G401.6 (cell line): Measurements from ENCODE around the gene DENND1A.
"Not testable (repeated sequence)": the region's sequence is repeated elsewhere in the genome, so short reads cannot be mapped to it uniquely, and the experiment has no call there.

ENCODE experiments used
- FAIRE-seq: peaks from 2 replicates; lab custom pipeline; 2012; peaks lifted over from hg19 to GRCh38; lab: Jason Lieb, UNC

The DENND1A gene

DNA sequence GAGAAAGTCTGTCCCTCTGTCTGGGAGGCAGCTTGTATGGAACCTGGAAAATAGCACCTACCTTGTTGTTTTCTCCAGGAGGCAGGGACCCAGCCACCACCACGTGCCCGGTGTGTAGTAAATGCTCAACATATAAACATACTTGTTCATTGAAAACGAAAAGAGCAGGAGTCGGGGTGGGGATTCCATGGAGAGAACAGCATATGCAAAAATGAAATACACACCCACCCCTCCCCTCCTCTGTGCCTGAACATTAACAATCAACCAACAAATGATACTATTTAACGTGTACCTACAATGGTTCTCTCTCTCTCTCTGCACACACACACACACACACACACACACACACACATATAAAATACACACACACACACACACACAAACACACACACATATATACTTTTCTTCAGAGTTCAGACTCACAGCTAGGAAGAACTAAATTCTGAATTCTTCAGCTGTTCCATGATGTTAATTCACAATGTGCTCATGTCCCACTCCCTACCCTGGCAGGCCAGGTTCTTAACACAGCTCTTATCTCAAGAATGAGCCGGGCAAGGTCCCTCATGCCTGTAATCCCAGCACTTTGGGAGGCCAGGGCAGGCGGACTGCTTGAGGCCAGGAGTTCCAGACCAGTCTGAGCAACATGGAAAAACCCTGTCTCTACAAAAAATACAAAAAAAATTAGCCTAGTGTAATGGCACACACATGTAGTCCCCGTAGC is 16.3 kb upstream of the DENND1A start:
- FAIRE-seq: no peak

DNA sequence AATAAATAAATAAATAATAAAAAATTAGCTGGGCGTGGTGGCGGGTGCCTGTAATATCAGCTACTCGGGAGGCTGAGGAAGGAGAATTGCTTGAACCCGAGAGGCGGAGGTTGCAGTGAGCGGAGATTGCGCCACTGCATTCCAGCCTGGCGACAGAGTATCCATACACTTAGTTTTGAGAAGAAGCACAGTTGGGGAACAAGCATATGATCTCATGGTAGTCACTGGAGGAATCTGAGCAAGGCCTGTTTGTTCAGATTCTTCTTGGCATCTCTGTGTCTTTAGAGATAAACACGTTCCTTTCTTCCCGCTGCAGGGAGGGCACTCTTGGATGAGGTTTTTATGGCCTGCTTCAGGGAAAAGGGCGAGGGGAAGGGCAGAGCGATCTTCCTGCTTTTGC is 15.6 kb upstream of the DENND1A start:
- FAIRE-seq: no peak

DNA sequence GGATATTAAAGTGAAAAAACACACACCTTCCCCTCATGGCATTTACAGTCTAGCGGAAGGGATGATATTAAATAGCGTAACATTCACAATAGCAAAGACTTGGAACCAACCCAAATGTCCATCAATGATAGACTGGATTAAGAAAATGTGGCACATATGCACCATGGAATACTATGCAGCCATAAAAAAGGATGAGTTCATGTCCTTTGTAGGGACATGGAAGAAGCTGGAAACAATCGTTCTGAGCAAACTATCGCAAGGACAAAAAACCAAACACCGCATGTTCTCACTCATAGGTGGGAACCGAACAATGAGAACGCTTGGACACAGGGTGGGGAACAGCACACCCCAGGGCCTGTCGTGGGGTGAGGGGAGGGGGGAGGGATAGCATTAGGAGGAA is 14.5 kb upstream of the DENND1A start:
- FAIRE-seq: not testable (repeated sequence)

DNA sequence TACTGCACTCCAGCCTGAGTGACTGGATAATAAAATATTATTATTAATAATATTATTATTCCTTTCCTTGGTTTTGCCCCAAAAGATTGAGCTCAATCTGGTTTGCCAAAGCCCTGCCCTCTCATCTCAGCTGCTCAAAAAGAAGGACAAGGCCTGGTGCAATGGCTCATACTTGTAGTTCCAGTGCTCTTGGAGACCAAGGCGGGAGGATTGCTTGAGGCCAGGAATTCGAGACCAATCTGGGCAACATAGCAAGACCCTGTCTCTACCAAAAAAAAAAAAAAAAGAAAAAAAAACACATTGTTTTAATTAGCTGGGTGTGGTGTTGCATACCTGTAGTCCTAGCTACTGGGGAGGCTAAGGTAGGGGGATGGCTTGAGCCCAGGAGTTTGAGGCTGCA is 13.7 kb upstream of the DENND1A start:
- no peak for FAIRE-seq

DNA sequence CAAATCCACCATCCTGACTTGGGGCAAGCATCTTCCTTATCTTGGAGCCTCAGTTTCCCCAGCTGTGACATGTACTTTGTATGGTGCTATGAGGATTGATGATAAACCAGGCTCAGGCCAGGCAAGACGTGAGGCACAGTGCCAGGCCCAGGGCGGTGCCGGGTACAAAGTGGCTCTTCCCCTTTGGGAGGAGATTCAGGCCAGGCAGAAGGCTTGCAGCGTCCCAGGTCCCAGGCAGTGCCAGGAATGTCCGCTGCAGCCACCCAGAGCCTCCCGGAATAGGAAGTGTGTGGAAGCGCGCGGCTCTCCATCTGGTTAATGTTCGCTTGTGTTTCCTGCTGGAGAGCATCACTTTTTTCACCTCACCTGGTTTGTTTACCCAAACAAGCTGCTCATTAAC is 12.6 kb upstream of the DENND1A start:
- FAIRE-seq: no peak

DNA sequence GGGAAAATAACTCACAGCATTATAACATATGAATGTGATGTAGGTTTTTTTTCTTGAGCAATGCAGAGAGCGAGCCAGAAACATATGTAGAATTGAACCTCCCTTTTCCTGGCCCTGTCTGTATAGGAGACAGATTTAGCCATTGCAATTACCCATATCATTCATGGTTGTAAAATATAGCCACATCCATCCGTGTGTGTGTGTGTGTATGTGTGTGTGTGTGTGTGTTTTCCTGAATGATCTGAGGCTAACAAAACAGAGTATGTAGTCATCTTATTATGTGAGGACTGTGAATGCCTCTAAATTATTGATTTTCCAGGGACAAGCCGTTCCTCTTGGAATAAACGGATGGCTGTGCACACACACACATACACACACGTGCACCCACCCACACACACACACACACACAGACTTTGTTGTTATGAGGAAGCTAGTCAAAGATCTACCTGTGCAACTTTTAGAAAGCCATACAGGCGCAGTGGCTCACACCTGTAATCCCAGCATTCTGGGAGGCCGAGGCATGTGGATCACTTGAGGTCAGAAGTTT is 11.7 kb upstream of the DENND1A start:
- no peak for FAIRE-seq

DNA sequence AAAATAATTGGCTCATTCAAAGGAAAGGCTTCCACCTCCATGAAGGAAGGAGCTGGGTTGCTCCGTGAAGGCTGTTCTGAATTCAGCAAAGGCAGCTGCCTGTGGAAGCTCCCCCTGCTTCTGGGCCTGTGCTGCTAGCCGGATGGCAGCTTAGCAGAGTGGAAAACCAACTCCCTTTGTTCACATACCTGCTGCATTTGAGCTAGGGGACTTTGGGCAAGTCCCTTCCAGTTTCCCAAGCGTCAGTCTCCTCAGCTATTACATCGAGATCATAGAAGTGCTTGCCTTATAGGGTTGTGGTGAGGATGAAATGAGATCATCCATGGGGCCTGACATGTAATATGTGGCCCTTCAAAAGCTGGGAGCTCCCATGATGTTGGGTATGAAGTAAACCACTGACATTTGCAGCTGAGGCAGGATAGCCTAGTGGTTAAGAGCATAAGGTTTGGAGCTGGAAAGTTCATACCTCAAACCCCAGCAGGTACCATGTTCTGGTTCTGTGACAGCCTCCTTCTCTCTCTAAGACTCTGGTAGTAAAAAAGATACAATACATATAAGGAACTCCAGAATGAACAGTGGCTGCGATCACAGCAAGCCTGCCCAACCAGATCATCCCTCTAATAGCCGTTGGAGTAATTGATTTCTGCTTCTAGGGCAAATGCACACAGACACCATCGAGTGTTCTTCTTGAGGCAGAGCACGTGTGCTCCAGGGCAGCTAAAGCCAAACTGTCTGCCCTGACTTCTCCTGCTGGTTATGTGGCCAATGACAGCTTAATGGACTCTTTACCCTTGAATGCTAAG is 11.0 kb upstream of the DENND1A start:
- FAIRE-seq: no peak

DNA sequence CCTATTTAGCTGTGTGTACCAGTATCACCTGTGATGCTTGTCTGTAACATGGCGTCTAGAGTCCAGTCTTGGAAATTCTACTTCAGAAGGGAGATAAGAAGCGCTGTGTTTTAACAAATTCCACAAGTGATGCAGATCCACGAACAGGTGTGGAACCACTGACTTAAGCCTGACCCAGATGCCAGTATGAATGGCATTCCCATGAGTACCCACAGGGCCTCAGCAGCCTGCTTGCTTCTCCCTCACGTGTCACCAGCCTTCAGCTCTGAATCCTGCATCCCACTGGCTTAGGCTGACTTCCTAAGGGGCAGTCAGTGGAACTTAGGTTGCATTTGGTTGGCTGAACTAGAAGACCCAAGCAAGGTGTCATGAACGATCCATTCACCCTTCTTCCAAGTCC is 8.5 kb upstream of the DENND1A start:
- no peak for FAIRE-seq

DNA sequence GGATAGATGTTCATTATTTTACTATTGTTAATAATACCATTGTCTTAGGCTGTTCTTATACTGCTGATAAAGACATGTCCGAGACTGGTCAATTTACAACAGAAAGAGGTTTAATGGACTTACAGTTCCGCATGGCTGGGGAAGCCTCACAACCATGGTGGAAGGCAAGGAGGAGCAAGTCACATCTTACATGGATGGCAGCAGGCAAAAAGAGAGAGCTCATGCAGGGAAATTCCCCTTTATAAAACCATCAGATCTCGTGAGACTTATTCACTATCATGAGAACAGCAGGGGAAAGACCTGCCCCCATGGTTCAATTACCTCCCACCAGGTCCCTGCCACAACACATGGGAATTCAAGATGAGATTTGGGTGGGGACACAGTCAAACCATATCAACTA is 6.6 kb upstream of the DENND1A start:
- not testable (repeated sequence) for FAIRE-seq

DNA sequence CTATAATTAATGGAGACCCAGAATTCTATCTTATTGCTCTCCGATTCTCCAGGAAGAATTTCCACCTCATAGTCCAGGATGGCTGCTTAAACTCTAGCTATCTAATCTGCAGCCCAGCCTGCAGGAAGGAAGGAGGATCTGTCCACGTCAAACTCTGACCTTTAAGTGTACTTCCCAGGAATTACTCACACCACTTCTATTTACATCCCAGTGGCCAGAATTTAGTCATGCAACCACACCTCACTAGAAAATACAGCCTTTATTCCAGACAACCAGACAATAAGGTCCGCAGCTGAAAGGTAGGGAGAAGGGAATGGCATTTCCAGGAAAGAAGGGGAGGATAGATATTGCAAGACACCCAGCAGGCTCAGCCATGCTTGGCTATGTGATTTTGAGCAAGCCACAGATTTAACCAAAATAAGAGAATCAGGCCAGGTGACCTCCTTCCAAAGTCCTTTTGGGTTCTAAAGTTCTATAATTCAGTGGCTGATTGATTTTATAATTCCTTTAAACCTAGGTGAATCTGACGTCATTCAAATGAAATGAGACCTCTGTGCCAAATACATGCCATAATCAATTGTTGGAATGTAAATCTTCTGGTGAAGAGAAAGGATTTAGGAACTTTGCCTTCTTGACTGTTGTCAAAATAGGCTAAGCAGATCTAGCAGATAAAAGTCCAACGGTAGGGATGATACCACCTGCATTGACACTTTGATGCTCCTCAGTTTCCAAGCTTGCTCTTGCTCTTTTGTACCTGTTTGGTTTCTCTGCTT is 3.7 kb upstream of the DENND1A start:
- FAIRE-seq: no peak

DNA sequence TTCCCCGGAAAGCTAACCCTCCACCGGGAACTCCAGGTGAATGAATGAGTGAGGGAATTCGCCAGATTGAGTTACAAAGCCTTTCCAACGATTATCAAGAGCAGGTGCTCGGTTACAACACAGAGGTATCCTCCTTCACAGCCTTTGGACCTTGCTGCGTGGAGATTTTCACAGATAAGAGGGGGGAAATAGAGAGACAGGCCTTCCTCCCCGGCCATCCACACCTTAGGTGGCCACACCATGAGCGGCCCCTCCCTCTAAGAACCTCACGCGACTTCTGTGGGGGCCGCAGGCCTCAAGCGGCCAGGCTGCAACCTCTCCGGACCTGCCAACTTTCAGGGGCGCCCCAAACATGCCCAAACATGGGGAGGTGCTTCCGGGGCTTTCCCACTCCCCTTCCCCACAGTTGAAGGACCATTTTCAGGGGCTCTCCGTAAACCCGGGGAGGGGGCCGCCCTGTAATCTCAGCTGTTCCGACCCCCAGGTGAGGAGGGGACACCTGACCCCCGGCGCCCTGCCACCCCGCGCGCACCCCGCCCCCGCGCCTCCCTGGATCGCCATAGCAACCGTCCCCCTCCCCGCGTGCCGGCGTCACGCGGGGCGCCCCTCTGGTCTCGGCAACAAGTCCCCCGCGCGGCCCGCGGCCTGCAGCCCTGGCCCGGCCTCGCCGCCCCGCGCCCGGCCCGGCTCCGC is 603 bp downstream of the DENND1A start:
- FAIRE-seq: no peak

DNA sequence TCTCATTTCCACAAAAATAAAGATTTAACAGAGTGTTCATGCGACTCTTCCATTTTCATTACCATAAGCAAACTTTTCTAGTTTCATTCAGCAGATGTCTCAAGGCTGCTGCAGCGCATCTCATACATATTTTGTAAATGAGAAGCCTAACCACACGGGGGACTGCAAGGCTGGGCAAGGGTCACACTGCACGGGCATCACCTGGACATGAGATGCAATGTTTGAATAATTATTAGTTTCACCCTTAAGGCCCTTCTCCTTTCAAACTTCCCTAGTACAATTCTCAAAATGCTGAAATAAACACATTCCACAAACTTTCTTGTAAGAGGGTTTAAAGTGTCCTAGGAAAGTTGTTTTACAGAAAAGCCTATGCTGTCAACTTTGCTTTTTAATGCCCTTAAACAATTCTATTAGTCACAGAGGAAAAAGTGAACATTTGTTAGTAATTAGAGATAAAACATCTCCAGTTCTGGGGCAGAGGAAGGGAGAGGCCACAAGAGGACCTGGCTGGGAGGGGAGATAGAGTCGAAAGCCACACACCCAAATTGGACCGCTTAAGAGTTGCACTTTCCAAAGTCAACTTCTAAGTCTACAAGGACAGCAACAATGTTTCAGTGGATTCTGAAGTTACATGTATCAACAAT is 1.3 kb downstream of the DENND1A start:
- no peak for FAIRE-seq

DNA sequence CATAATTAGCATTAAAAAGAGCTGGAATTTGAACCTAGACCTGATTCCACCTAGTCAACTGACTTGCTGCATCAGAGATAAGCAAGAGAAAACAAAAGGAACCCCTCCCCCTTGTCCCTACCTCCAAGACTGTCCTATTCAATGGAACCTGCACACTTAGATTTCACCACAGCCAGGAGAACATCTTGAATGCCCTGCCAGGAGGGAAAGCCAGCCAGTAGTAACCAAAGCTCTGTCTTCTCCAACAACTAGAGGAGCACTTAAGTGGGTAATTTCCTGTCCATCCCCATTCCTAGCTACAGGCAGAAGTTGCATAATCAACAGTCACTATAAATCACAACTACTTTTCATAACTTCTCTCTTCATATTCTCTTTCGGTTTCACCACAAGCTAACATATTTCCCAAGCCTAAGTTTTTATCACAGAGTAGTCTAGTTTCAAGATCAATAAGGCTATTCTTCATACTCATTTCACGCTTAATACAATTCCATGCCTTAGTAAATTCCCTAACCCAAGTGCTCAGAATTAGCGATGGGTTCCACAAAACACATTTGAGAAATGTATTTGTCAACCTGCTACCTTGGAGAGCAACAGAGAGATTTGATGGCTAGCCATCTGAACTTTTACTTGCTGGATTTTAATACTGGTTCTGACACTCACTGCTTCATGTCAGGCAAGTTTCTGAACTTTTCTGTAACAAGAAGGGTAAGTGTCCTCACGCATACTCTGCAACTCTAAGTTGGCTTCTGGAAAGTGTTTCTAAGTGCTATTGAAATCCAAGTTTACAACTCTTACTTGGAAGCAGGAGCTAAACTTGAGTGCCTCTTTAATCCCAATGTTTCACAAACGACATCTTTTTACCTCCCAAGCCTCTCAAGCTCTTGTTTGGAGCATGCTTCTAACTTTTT is 2.0 kb downstream of the DENND1A start:
- no peak for FAIRE-seq

DNA sequence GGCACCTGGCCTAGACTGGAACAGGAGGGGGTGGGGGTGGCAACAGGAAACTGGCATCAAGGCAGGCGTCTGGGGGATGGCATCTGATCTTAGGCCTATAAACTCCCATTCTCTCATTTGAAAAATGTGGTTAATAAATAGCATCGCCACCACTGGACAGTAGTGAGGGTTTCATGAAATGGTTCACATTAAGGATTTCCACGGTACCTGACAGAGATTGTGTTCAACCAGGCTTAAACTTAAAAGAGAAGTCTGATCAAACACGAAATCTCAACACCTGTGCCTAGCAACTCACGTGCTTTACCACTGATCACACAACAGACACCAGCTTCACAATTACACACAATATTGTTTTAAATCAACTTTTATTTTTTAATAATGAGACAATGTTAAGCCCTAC is 3.0 kb downstream of the DENND1A start:
- FAIRE-seq: no peak

DNA sequence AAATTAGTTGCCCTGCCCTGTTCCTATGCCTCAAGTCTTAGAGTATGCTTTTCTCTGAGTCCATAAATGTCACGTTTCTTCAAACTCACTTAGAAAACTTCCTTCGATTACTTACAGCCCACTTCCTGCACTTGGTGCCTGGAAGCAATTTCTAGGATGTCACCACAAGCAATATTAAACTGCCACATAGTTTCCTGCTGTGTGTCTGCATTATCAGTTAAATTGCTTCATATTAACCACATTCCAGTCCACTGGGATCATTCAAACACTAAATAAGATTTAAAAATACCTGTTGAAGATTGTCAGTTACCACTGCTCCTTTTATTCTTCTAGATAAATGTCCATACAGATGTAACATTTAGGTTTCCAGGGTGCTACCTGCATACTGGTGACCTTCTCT is 4.1 kb downstream of the DENND1A start:
- FAIRE-seq: no peak

DNA sequence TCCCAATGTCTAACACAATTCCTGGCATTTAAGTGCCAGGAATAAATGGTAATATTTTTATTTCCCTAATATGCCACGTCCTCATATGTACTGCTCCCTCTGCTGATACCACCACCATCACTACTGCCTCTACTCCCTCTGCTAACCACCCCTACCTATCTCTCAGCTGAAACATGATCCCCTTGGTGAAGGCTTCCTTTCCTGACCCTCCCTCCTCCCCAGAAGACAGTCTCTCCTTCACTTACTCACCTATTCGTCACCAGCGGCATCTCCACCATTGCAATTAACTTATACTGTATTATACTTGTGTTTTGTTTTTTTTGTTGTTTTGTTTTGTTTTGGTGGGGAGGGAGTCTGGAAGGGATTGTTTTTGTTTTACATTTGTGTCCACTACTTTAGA is 4.8 kb downstream of the DENND1A start:
- FAIRE-seq: no peak

DNA sequence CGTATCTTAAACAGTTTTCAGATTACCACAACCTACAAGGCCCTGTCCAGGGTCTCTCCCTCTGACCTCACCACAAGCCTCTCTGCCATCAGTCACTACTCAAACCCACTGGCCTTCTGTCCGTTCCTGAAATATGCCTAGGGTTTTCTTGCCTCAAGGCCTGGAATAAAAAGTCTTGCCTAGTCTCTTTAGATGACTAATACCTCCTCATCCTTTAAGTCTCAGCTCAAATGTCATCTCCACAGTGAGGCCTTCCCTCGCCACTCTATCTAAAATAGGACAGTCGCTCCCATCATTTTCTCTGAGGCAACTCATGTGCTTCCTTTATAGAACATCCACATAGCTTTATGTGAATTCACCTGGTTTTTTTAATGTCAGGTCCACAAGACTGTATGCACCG is 5.2 kb downstream of the DENND1A start:
- FAIRE-seq: no peak

DNA sequence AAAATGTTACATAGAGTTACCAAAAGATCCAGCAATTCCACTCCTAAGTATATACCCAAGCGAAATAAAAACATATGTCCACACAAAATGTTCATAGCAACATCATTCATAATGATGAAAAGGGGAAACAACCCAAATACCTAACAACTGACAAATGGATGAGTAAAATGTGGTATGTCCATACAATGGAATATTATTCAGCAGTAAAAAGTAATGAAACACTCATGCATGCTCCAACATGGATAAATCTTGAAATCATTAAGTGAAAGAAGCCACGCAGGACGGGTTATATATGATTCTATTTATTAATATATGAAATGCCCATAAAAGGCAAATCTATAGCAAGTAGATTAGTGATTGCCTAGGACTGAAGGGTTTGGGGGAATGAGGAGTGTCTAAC is 6.0 kb downstream of the DENND1A start:
- FAIRE-seq: no peak

DNA sequence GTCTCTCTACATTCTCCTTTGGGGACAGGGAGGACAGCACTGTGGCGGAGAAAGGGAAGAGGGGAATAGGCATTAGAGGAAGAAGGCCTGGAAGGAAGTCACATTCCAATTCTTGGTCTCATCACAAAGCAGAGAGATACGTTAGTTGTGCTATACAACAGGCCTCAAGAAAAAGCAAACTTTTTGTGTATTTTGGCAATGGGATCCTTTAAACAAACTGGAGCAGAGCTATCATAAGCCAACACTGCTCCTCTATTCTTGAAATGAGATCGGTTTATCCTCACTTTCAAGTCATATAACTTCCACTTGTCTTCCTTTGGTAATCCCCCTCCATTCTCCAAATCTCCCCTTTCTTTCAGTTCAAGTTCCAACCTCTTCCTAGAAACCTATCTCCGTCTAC is 6.5 kb downstream of the DENND1A start:
- FAIRE-seq: no peak

DNA sequence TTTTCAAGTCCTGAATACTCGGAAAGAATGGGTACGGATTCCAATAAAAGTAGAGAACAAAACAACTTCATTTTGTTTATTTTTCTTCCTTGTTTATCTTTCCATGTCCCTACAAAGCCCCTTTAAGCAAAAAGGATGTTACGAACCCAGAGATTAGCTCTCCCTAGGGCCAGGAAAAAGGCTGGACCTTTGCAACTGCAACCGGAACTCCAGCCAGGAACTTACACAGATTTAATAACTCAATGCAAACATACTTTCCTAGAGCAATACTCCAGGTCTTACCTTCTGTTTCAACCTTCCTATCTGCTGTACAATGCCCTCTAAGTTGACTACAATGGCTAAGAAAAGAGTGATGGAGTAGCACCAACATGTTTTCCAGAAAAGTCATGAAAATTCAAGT is 7.0 kb downstream of the DENND1A start:
- no peak for FAIRE-seq

DNA sequence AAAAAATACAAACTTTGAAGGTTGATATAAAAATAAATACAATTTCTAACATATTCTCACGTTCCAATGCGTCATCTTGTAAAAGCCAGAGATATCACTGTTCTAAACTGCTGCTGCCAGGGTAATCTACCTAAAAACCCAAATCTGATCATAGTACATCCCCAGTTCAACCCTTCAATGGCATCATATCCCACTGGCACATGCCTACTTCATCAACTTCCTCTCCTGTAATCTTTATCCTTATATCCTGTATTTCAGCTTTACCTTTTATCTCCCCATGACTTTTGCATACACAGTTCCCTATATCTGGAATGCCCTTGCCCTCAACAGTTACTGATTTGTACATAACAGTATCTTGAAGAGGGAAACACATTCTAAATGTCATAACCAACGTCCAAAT is 7.5 kb downstream of the DENND1A start:
- FAIRE-seq: no peak
